ENCODE results near the gene RAB3C.

The RAB3C gene

GRCh38 chr5:58887721-58888409, 305.0 kb downstream of the RAB3C start:
- no peak overlapping the region for H3K4me3 ChIP-seq (ENCODE audit: low read depth, low read length)
- TF ChIP-seq CTCF (IDR thresholded peaks at IDR 0.05; ENCODE audit: low read depth, low read length), result no peak

GRCh38 chr5:58890265-58890664, 307.4 kb downstream of the RAB3C start:
- H3K4me3 ChIP-seq (ENCODE audit: low read depth, low read length), result no peak overlapping the region
- no peak for TF ChIP-seq CTCF (IDR thresholded peaks at IDR 0.05; ENCODE audit: low read depth, low read length)

- TF ChIP-seq CTCF (IDR thresholded peaks at IDR 0.05; ENCODE audit: low read depth, low read length), result no peak
- no peak overlapping the region for H3K4me3 ChIP-seq (ENCODE audit: low read depth, low read length)
These were observed 307.8 kb downstream of the RAB3C start for GRCh38 chr5:58890701-58891085.

GRCh38 chr5:58891086-58891970, 308.5 kb downstream of the RAB3C start:
- TF ChIP-seq CTCF (IDR thresholded peaks at IDR 0.05; ENCODE audit: low read depth, low read length), result peak; percentile 65
- no peak overlapping the region for H3K4me3 ChIP-seq (ENCODE audit: low read depth, low read length)

- H3K4me3 ChIP-seq (ENCODE audit: low read depth, low read length), result no peak overlapping the region
- no peak for TF ChIP-seq CTCF (IDR thresholded peaks at IDR 0.05; ENCODE audit: low read depth, low read length)
These were observed 309.1 kb downstream of the RAB3C start for GRCh38 chr5:58891971-58892343.

- no peak overlapping the region for H3K4me3 ChIP-seq (ENCODE audit: low read depth, low read length)
- TF ChIP-seq CTCF (IDR thresholded peaks at IDR 0.05; ENCODE audit: low read depth, low read length), result no peak
These were observed 310.7 kb downstream of the RAB3C start for GRCh38 chr5:58893551-58893950.

GRCh38 chr5:58898006-58898405, 315.1 kb downstream of the RAB3C start:
- H3K4me3 ChIP-seq (ENCODE audit: low read depth, low read length), result no peak overlapping the region
- TF ChIP-seq CTCF (IDR thresholded peaks at IDR 0.05; ENCODE audit: low read depth, low read length), result no peak

Measured in WI38 (cell line).